Endodermal cell (in vitro differentiated cells): ENCODE data around the gene THAP9. TPM values are rescaled to one million over a fixed set of nuclear protein-coding genes. Genes with fewer than 3 reads are reported as not detected.

Experiments used
- DNase-seq: peaks from one replicate; pipeline ENCODE4 v3.0.0-alpha.2; 2017
- H3K27ac ChIP-seq: 2 replicates; pipeline ENCODE4 v1.5.1; 2013; ENCODE audit warnings: mild to moderate bottlenecking, low read depth, low read length, moderate library complexity
- H3K27me3 ChIP-seq: 2 replicates; pipeline ENCODE4 v1.6.1; 2013; ENCODE audit warnings: mild to moderate bottlenecking, low read length, moderate library complexity; ENCODE audit not compliant: insufficient read depth, control insufficient read depth, poor library complexity, severe bottlenecking
- H3K36me3 ChIP-seq: 2 replicates; pipeline ENCODE4 v1.7.0; 2013; ENCODE audit warnings: mild to moderate bottlenecking, low read length, moderate library complexity; ENCODE audit not compliant: control insufficient read depth, insufficient read depth
- H3K4me1 ChIP-seq: one replicate; pipeline ENCODE4 v1.7.0; 2013; ENCODE audit warnings: low read length; ENCODE audit not compliant: control insufficient read depth, insufficient read depth
- H3K4me3 ChIP-seq: 2 replicates; pipeline ENCODE4 v1.5.1; 2013; ENCODE audit warnings: mild to moderate bottlenecking, low read length, moderate library complexity
- H3K9ac ChIP-seq: 2 replicates; pipeline ENCODE4 v1.6.1; 2013; ENCODE audit warnings: mild to moderate bottlenecking, low read length, moderate library complexity; ENCODE audit not compliant: poor library complexity, severe bottlenecking; ENCODE audit errors: extremely low read depth
- H3K9me3 ChIP-seq: 2 replicates; pipeline ENCODE4 v1.6.1; 2013; ENCODE audit warnings: mild to moderate bottlenecking, low read length, moderate library complexity; ENCODE audit not compliant: control insufficient read depth
- H3K27ac Mint-ChIP-seq: 2 replicates; pipeline ENCODE4 v1.8.0; 2020; ENCODE audit warnings: mixed read lengths
- H3K27me3 Mint-ChIP-seq: 2 replicates; pipeline ENCODE4 v1.8.0; 2021; ENCODE audit warnings: mild to moderate bottlenecking, mixed read lengths; ENCODE audit not compliant: insufficient read depth
- H3K36me3 Mint-ChIP-seq: 2 replicates; pipeline ENCODE4 v1.8.0; 2020; ENCODE audit warnings: low read depth, mixed read lengths
- H3K4me1 Mint-ChIP-seq: 2 replicates; pipeline ENCODE4 v1.8.0; 2020; ENCODE audit warnings: mixed read lengths
- H3K4me3 Mint-ChIP-seq: 2 replicates; pipeline ENCODE4 v1.8.0; 2020; ENCODE audit warnings: mild to moderate bottlenecking, moderate library complexity, mixed read lengths
- H3K9me3 Mint-ChIP-seq: 2 replicates; pipeline ENCODE4 v1.8.0; 2020; ENCODE audit warnings: mild to moderate bottlenecking, mixed read lengths
- CTCF ChIP-seq: fragments of 200-600 bp; sonication (generic); conservative IDR thresholded peaks from 2 replicates; pipeline ENCODE4 v1.5.0; 2021; ENCODE audit warnings: antibody characterized with exemption, mild to moderate bottlenecking
- WGBS, 2 experiments: methylation state at CpG; one replicate each; pipeline versions ENCODE4 v1.1.5 to v1.1.7; 2013; ENCODE audit warnings: missing lambda C conversion rate in 2 of 2, mixed read lengths in 1 of 2; ENCODE audit not compliant: insufficient coverage in 1 of 2, insufficient read length in 1 of 2; 5-methylcytosine and 5-hydroxymethylcytosine counted together
- total RNA-seq, 2 donors: library from RNA; stranded (reverse); fragmentation: NEBNext Ultra II Directional in 1 of 2; extraction: Animal tissue kit (Norgen Biotek cat#: 25700) in 1 of 2; gene quantifications; 2 replicates in 1 of 2; 3 replicates in 1 of 2; pipeline ENCODE4 v1.2.1, GENCODE V29; 2021

THAP9 gene
- total RNA-seq, 2 donors from 2014 or later: 14.4 to 22.3 TPM

DNA sequence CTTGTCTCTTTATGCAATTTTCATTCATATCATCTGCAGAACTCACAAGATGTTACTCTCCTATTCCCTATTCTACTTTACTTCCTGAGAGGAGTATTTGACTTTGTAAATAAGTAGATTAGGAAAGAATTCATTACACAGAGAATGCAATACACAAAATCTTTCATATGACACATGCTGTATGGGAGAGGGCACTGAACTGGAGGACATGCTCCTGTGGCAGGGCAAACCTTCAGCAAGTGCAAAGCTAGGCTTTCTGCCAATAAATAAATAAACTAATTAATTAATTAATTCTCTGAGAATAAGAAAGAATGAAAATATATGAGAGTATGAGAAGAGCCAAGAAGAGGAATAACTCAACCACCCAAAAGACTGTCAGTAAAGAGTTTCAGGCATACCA lies 33.9 kb downstream of the THAP9 start:
- TF ChIP-seq CTCF: no peak
- H3K27ac ChIP-seq: no peak overlapping the region
- no peak overlapping the region for H3K27ac Mint-ChIP-seq
- no peaks in the 10 kb centered on the region for H3K9me3 Mint-ChIP-seq
- no peaks in the 10 kb centered on the region for H3K9me3 ChIP-seq
- no peak for DNase-seq
- H3K4me1 Mint-ChIP-seq: no peaks in the 10 kb centered on the region
- no peak overlapping the region for H3K9ac ChIP-seq
- H3K4me3 ChIP-seq: no peak overlapping the region
- H3K4me1 ChIP-seq: no peaks in the 10 kb centered on the region
- H3K4me3 Mint-ChIP-seq: no peak overlapping the region
- no peaks in the 10 kb centered on the region for H3K27me3 Mint-ChIP-seq
- no peaks in the 10 kb centered on the region for H3K27me3 ChIP-seq
- H3K36me3 Mint-ChIP-seq: peaks cover 36% of the 10 kb centered on the region
- peaks cover 60% of the 10 kb centered on the region for H3K36me3 ChIP-seq

- H3K27ac ChIP-seq: no peak overlapping the region
- H3K9ac ChIP-seq: no peak overlapping the region
- H3K4me3 Mint-ChIP-seq: no peak overlapping the region
- peaks cover 62% of the 10 kb centered on the region for H3K36me3 ChIP-seq
- no peaks in the 10 kb centered on the region for H3K4me1 Mint-ChIP-seq
- no peak overlapping the region for H3K4me3 ChIP-seq
- H3K36me3 Mint-ChIP-seq: peaks cover 28% of the 10 kb centered on the region
- no peaks in the 10 kb centered on the region for H3K27me3 ChIP-seq
- H3K9me3 Mint-ChIP-seq: no peaks in the 10 kb centered on the region
- no peak for TF ChIP-seq CTCF
- H3K27ac Mint-ChIP-seq: no peak overlapping the region
- 98% methylated on average over 2 of the region's 2 CpGs; no CpG with 5 or more reads in 1 of the 2 experiments for WGBS, 2 experiments
- no peaks in the 10 kb centered on the region for H3K4me1 ChIP-seq
- DNase-seq: no peak
- no peaks in the 10 kb centered on the region for H3K9me3 ChIP-seq
- no peaks in the 10 kb centered on the region for H3K27me3 Mint-ChIP-seq
Measured at GRCh38 chr4:82939414-82939813, 38.9 kb downstream of the THAP9 start.

DNA sequence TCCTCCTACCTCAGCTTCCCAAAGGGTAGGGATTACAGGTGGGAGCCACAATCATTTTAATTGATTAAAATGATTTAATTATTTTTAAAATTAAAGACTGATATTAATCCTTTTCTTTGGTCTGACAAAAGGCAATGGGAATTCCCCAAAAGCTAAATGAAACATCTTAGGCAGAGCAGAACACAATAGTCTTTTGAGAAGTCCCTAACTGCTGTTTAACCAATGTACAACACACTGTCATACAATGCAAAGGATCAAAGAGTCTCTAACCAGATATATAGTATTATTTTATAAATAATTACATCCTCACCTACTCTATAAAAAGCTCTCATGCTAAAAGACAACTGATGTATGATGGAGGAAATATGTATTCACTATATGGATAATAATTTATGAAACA lies 47.0 kb downstream of the THAP9 start:
- H3K36me3 ChIP-seq: peaks cover 17% of the 10 kb centered on the region
- no peak overlapping the region for H3K9ac ChIP-seq
- no peaks in the 10 kb centered on the region for H3K4me1 ChIP-seq
- no peaks in the 10 kb centered on the region for H3K9me3 ChIP-seq
- DNase-seq: no peak
- Mint-ChIP-seq H3K27me3 (no peaks in the 10 kb centered on the region), H3K9me3 (no peaks in the 10 kb centered on the region), H3K4me3 (no peak overlapping the region), H3K36me3 (peaks cover 7% of the 10 kb centered on the region), H3K27ac (no peak overlapping the region), H3K4me1 (no peaks in the 10 kb centered on the region)
- no peak overlapping the region for H3K4me3 ChIP-seq
- TF ChIP-seq CTCF: no peak
- no peaks in the 10 kb centered on the region for H3K27me3 ChIP-seq
- H3K27ac ChIP-seq: no peak overlapping the region
